ENCODE data around the gene DCST1.

DNA sequence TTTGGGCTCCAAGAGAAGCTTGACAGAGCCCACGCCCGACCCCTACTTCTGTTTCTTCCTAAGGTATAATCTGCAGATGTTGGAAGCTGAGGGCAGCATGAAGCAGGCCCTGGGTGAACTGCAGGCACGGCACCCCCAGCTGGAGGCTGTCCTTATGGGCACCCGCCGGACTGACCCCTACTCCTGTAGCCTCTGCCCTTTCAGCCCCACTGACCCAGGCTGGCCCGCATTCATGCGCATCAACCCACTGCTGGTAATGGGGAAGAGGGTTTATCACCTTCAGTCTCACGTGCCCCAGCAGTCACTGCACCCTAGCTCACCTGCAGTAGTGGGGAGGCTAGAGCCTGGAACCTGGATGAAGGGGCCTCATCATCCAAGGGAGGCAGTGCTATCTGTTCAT, 43.3 kb upstream of the DCST1 start:
- no peak for TF ChIP-seq EGR1 (IDR thresholded peaks at IDR 0.05; ENCODE audit: low read depth in 2 of 2)
- TF ChIP-seq HNF4G (IDR thresholded peaks at IDR 0.05): no peak
- TF ChIP-seq, protein P1, sequence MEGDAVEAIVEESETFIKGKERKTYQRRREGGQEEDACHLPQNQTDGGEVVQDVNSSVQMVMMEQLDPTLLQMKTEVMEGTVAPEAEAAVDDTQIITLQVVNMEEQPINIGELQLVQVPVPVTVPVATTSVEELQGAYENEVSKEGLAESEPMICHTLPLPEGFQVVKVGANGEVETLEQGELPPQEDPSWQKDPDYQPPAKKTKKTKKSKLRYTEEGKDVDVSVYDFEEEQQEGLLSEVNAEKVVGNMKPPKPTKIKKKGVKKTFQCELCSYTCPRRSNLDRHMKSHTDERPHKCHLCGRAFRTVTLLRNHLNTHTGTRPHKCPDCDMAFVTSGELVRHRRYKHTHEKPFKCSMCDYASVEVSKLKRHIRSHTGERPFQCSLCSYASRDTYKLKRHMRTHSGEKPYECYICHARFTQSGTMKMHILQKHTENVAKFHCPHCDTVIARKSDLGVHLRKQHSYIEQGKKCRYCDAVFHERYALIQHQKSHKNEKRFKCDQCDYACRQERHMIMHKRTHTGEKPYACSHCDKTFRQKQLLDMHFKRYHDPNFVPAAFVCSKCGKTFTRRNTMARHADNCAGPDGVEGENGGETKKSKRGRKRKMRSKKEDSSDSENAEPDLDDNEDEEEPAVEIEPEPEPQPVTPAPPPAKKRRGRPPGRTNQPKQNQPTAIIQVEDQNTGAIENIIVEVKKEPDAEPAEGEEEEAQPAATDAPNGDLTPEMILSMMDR (IDR thresholded peaks at IDR 0.05; ENCODE audit: low read depth, low read length, missing input control): no peak
- no peak for TF ChIP-seq GABPA (IDR thresholded peaks at IDR 0.05 in 1 of 2, conservative IDR thresholded peaks at IDR 0.05 in 1 of 2)
- TF ChIP-seq, protein P2, sequence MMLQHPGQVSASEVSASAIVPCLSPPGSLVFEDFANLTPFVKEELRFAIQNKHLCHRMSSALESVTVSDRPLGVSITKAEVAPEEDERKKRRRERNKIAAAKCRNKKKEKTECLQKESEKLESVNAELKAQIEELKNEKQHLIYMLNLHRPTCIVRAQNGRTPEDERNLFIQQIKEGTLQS (IDR thresholded peaks at IDR 0.05): no peak
- TF ChIP-seq TAF1 (conservative IDR thresholded peaks at IDR 0.05): no peak
- no peak for TF ChIP-seq FOXA1 (IDR thresholded peaks at IDR 0.05)

All from liver (tissue), 3 donors.